HG02623 (cell line): ENCODE measurements around the gene GPR4.

ENCODE experiments used
- ATAC-seq: cut with Tn5 transposase; IDR thresholded peaks from one replicate; pipeline ENCODE4 v1.9.1; 2021; ENCODE audit warnings: moderate library complexity; ENCODE audit not compliant: unreplicated experiment

The GPR4 gene

DNA sequence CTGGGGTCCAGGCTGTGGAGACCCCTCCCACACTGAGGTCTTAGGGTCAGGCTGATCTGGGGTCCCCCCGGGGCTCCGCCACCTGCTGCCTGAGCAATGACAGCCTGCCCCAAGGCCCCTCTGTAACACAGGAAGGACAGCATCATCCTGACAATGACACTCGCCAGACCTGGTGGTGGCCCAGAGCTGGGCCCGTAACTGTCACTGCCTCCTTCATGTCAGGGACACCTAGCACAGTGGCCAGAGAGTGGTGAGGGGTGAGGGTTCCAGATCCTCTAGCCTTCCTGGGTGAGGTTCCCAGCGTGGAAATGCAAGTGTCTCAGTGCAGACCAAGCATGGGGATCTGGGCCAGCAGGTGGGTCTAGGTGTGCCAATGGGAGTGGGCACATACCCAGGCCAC, 45.2 kb downstream of the GPR4 start:
- no peak for ATAC-seq

DNA sequence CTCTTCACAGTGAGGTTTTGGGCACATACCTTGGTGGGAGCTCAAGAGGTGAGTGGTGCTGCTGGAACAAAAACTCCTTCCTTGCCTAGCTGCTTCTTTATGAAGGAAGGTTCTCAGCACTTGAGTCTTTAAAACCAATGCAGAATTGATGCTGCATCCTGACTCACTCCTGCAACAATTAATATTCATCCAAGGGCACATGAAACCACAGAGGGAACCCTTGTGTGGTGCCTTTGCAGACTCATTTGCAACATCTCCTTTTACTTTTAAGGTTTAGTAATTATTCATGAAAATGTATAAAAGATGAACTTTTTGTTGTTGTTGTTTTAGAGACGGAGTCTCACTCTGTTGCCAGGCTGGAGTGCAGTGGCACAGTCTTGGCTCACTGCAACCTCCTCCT, 47.5 kb downstream of the GPR4 start:
- no peak for ATAC-seq

- ATAC-seq: no peak
Measured at GRCh38 chr19:45553464-45553863, 48.5 kb downstream of the GPR4 start.

DNA sequence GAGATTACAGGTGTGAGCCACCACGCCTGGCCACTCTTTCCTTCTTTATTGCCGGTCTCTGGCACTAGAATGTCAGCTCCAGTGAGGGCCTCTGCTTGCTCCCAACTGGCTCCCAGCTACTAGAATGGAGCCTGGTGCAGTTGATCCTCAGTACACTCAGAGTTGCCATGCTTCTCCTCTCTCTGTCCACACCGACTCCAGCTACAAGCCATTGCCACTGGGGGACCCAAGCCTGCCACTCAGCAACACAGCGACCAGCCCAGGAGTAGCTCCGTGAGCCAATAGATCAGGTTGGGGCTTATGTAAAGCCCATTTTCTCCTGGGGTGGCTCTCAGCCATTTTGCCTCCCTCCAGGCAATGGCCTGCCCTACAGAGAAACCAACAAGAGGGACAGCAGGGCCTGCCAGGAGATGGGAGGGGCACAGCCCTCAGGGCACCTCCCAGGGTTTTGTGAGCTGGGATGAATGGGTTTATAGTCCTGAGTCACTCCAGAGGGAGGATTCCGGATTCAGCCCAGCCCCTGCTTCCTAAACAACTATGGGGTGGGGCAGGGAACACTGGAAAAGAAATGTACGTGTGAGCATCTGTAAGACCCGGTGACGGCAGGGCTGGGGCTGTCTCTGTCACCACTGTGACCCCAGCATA, 53.9 kb downstream of the GPR4 start:
- ATAC-seq: no peak

DNA sequence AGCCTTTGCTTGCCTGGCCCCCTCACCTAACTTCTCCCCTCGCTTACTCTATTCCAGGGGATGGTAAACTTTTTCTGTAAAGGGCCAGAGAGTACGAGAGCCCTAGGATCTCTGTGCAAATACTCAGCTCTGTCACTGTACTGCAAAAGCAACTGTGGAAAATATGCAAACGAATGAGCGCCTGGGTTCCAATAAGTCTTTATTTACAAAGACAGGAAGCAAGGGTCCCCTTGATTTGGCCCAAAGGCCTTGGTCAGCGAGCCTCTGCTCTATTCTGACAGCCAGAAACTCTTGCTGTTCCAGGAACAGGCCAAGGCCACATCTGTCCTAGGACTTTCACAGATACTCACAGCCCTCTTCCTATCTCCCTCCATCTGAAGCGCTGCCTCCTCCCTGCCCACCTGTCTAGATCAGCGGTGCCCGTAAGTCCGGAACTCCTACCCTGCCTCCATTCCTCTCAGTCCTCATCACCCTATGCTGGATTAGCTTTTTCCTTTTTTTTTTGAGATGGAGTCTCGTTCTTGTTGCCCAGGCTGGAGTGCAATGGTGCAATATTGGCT, 54.7 kb downstream of the GPR4 start:
- no peak for ATAC-seq

DNA sequence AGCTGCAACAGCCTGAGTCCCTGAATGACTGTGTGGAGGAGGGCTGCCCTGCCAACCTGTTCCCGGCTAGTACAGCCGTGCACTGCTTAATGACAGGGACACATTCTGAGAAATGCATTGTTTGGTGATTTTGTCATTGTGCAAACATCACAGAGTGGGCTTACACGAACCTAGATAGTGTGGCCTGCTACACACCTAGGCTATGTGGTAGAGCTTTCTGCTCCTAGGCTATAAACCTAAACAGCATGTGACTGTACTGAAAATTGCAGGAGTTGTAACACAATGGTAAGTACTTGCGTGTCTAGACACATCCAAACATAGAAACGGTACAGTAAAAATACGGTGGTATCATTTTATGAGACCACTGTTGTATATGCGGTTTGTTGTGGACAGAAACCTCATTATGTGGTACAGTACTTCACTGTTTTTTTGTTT, 59.8 kb downstream of the GPR4 start:
- ATAC-seq: no peak
